GM19467 (cell line): ENCODE data around the gene ALPI.
"Not testable (repeated sequence)": the region's sequence is repeated elsewhere in the genome, so short reads cannot be mapped to it uniquely, and the experiment has no call there.

Experiments used
- ATAC-seq: cut with Tn5 transposase; IDR thresholded peaks from one replicate; pipeline ENCODE4 v1.9.1; 2021; ENCODE audit warnings: mild to moderate bottlenecking, moderate library complexity; ENCODE audit not compliant: unreplicated experiment

The ALPI gene

GRCh38 chr2:232455426-232456255 lies at the start of gene ALPI:
Gene ALPI, plus strand, starts transcription at chr2:232456153. Its CDS starts 47 bp downstream, at chr2:232456200.
- no peak for ATAC-seq

- no peak for ATAC-seq
Observed at GRCh38 chr2:232406556-232407310, 49.2 kb upstream of the ALPI start, which contains the start of gene ALPG. Gene ALPG, plus strand, starts transcription at chr2:232406844. Its CDS starts 51 bp downstream, at chr2:232406895.

GRCh38 chr2:232407428-232408150 lies 48.4 kb upstream of the ALPI start:
- not testable (repeated sequence) for ATAC-seq

- ATAC-seq: not testable (repeated sequence)
Observed at GRCh38 chr2:232408269-232408668, 47.7 kb upstream of the ALPI start.

GRCh38 chr2:232409617-232410016 lies 46.3 kb upstream of the ALPI start:
- ATAC-seq: not testable (repeated sequence)

- no peak for ATAC-seq
Observed at GRCh38 chr2:232410238-232410900, 45.6 kb upstream of the ALPI start.

- no peak for ATAC-seq
Observed at GRCh38 chr2:232411901-232412629, 43.9 kb upstream of the ALPI start.

- no peak for ATAC-seq
Observed at GRCh38 chr2:232412986-232413385, 43.0 kb upstream of the ALPI start.

- no peak for ATAC-seq
Observed at GRCh38 chr2:232415138-232415690, 40.7 kb upstream of the ALPI start.

GRCh38 chr2:232415736-232416520 lies 40.0 kb upstream of the ALPI start:
- no peak for ATAC-seq

GRCh38 chr2:232416521-232417470 lies 39.2 kb upstream of the ALPI start:
- no peak for ATAC-seq

- no peak for ATAC-seq
Observed at GRCh38 chr2:232417489-232417888, 38.5 kb upstream of the ALPI start.

GRCh38 chr2:232418056-232418455 lies 37.9 kb upstream of the ALPI start:
- no peak for ATAC-seq

GRCh38 chr2:232418466-232419244 lies 37.3 kb upstream of the ALPI start:
- no peak for ATAC-seq

- no peak for ATAC-seq
Observed at GRCh38 chr2:232419245-232420072, 36.5 kb upstream of the ALPI start.

GRCh38 chr2:232420073-232420454 lies 35.9 kb upstream of the ALPI start:
- ATAC-seq: no peak
